Mesendoderm (in vitro differentiated cells): ENCODE results near the gene ANGEL2.

ENCODE experiments used
- DNase-seq: peaks from one replicate; pipeline ENCODE4 v3.0.0; 2013
- H2AK5ac ChIP-seq: 2 replicates; pipeline ENCODE4 v1.6.1; 2013; ENCODE audit warnings: low read length, inconsistent platforms
- H2BK120ac ChIP-seq: 2 replicates; pipeline ENCODE4 v1.6.1; 2013; ENCODE audit warnings: low read depth, mild to moderate bottlenecking, low read length, moderate library complexity, mixed read lengths
- H2BK15ac ChIP-seq: replicated peaks from 2 replicates; pipeline ENCODE4 v1.6.1; 2013; ENCODE audit warnings: low read depth, mild to moderate bottlenecking, moderate library complexity
- H2BK5ac ChIP-seq: 2 replicates; pipeline ENCODE4 v1.6.1; 2013; ENCODE audit warnings: low read length, inconsistent platforms
- H3K18ac ChIP-seq: 2 replicates; pipeline ENCODE4 v1.6.1; 2013; ENCODE audit warnings: mild to moderate bottlenecking, low read length, mixed read lengths
- H3K23ac ChIP-seq: one replicate; pipeline ENCODE4 v1.6.1; 2013; ENCODE audit warnings: low read length
- H3K27ac ChIP-seq: 2 replicates; pipeline ENCODE4 v1.5.1; 2013; ENCODE audit warnings: low read depth, mild to moderate bottlenecking, inconsistent platforms, low read length, moderate library complexity
- H3K27me3 ChIP-seq: 2 replicates; pipeline ENCODE4 v1.6.1; 2013; ENCODE audit warnings: low read length, control low read depth, mild to moderate bottlenecking, inconsistent platforms; ENCODE audit not compliant: insufficient read depth, poor library complexity
- H3K36me3 ChIP-seq: 2 replicates; pipeline ENCODE4 v1.6.1; 2013; ENCODE audit warnings: low read length, inconsistent platforms; ENCODE audit not compliant: control insufficient read depth, insufficient read depth
- H3K4ac ChIP-seq: one replicate; pipeline ENCODE4 v1.6.1; 2013; ENCODE audit warnings: low read depth, mild to moderate bottlenecking, low read length, moderate library complexity
- H3K4me1 ChIP-seq: 2 replicates; pipeline ENCODE4 v1.6.1; 2013; ENCODE audit warnings: low read depth, low read length, inconsistent platforms; ENCODE audit not compliant: control insufficient read depth
- H3K4me2 ChIP-seq: 2 replicates; pipeline ENCODE4 v1.6.1; 2013; ENCODE audit warnings: low read length
- H3K4me3 ChIP-seq: 2 replicates; pipeline ENCODE4 v1.5.1; 2013; ENCODE audit warnings: mild to moderate bottlenecking, low read length
- H3K56ac ChIP-seq: one replicate; pipeline ENCODE4 v1.6.1; 2013; ENCODE audit warnings: low read length
- H3K79me1 ChIP-seq: 2 replicates; pipeline ENCODE4 v1.6.1; 2013; ENCODE audit warnings: low read length, inconsistent platforms
- H3K79me2 ChIP-seq: 2 replicates; pipeline ENCODE4 v1.6.1; 2013; ENCODE audit warnings: mild to moderate bottlenecking, low read length; ENCODE audit not compliant: control insufficient read depth, insufficient read depth
- H3K9ac ChIP-seq: 2 replicates; pipeline ENCODE4 v1.6.1; 2013; ENCODE audit warnings: low read length, inconsistent platforms
- H4K5ac ChIP-seq: one replicate; pipeline ENCODE4 v1.6.1; 2013; ENCODE audit warnings: low read length
- H4K8ac ChIP-seq: one replicate; pipeline ENCODE4 v1.6.1; 2013; ENCODE audit warnings: low read depth, mild to moderate bottlenecking, control low read depth, low read length, moderate library complexity
- WGBS: extraction: QIAGEN DNeasy Blood & Tissue Kit; methylation state at CpG from one replicate; pipeline ENCODE4 v1.1.7; 2013; ENCODE audit warnings: low lambda C conversion rate, missing lambda C conversion rate; ENCODE audit not compliant: insufficient coverage; ENCODE audit errors: extremely low coverage; 5-methylcytosine and 5-hydroxymethylcytosine counted together

Gene ANGEL2

DNA sequence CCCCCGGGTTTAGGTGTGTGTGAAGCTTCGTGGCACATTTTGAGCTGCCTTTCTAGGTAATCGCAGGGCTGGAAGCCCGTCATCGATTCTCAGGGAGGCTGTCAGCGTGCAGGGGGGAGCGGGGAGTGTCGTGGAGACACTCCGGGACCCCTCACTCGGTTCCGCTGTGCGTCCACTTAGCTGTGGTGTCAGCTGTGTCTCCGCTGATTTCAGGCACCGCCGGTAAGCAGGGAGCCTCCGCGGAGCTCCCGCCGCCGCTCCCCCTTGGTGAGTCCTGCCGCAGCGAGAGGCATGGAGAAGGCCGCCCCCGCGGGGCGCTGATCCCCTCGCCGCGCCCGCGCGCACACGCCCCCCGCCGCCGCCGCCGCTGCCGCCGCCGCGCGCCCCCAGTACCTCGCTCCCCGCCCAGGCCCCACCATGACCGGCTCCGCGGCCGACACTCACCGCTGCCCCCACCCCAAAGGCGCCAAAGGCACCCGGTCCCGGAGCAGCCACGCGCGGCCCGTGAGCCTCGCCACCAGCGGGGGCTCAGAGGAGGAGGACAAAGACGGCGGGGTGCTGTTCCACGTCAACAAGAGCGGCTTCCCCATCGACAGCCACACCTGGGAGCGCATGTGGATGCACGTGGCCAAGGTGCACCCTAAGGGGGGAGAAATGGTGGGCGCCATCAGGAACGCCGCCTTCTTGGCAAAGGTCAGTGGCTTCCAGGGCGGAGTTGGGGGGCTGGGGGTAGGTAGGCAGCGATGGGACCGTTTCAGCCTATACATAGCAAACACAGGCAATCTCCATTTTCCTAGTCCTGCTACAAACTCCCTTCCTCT, 64.3 kb downstream of the ANGEL2 start:
- peaks cover 8% of the 10 kb centered on the region for H3K79me1 ChIP-seq
- H4K5ac ChIP-seq: no peak overlapping the region
- peak overlapping the region; percentile 88 for H3K4me2 ChIP-seq
- H3K4me1 ChIP-seq: peaks cover 8% of the 10 kb centered on the region
- H2BK15ac ChIP-seq: no peak overlapping the region
- WGBS: no CpG with 5 or more reads among the region's 72 CpGs
- peak overlapping the region; percentile 92 for H3K56ac ChIP-seq
- H3K18ac ChIP-seq: peak overlapping the region; percentile 3
- H3K4ac ChIP-seq: no peak overlapping the region
- no peak overlapping the region for H3K27ac ChIP-seq
- H2BK5ac ChIP-seq: no peak overlapping the region
- peaks cover 41% of the 10 kb centered on the region for H3K79me2 ChIP-seq
- peaks cover 4% of the 10 kb centered on the region for H3K36me3 ChIP-seq
- no peak overlapping the region for H2BK120ac ChIP-seq
- no peak overlapping the region for H2AK5ac ChIP-seq
- DNase-seq: no peak
- H3K27me3 ChIP-seq: no peaks in the 10 kb centered on the region
- peak overlapping the region; percentile 79 for H3K9ac ChIP-seq
- H3K4me3 ChIP-seq: peak overlapping the region; percentile 87
- H4K8ac ChIP-seq: no peak overlapping the region
- peak overlapping the region; percentile 15 for H3K23ac ChIP-seq

DNA sequence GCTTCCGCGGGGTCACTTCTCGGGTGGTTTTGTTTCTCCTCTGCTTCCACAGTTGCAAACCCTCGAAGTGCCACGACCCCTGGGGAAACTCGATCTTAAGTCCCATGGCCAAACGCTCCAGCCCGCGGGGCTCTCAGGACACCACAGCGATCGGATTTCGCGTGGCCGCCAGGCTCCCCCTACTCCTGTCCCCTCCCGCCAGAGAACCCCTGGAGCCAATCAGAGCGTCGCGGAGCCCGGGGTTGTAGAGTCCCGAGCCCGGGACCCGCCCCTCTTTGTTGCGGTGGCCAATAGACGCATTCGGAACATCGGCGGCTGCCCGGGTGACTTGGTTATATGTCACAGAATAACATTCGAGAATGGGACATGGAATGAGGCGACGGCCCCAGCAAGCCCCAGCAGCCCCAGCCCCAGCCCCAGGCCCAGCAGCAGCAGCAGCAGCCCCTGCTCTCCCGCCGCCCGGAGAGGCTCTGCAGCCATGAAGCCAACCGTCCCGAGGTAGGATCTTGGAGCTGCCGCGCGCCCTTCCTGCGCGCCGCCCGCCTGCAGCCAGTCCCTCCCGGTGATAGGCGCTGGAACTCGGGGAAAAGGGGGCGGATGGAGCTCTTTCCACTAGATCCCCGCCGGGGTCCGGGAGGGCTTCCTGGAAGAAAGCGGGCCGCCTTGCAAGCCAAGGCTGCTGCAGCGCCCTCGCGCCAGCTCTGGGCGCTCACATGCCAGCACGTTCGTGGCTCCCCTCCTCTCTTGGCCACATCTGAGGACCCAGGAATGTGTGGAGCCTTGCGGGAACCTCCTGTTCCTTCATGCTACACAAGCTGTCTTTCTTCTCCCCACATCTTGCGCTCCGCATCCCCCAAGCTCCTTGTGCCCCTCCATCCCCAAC, 65.2 kb downstream of the ANGEL2 start, which contains the start of gene VASH2:
VASH2 (plus strand) TSS at position 299 of the 883 bp plus-strand sequence. CDS start 1,002 bp downstream, outside the sequence.
- WGBS: no CpG with 5 or more reads among the region's 61 CpGs

GRCh38 chr1:212949771-212950170, 65.9 kb downstream of the ANGEL2 start:
- Histone ChIP-seq H3K9ac (peak overlapping the region; percentile 78), H3K4me1 (peaks cover 8% of the 10 kb centered on the region), H3K18ac (peak overlapping the region; percentile 22), H3K36me3 (peaks cover 2% of the 10 kb centered on the region), H2BK15ac (no peak overlapping the region), H3K56ac (peak overlapping the region; percentile 89), H3K79me1 (peaks cover 3% of the 10 kb centered on the region), H3K23ac (no peak overlapping the region), H4K8ac (no peak overlapping the region), H2BK120ac (no peak overlapping the region), H4K5ac (no peak overlapping the region), H3K27ac (no peak overlapping the region), H3K4ac (no peak overlapping the region), H2BK5ac (peak overlapping the region; percentile 38), H3K4me2 (peak overlapping the region; percentile 89), H3K79me2 (peaks cover 32% of the 10 kb centered on the region), H3K27me3 (no peaks in the 10 kb centered on the region), H2AK5ac (no peak overlapping the region), H3K4me3 (peak overlapping the region; percentile 49)
- DNase-seq: no peak
- no CpG with 5 or more reads among the region's 2 CpGs for WGBS

More for the DNA sequence above, 65.2 kb downstream of the ANGEL2 start, which contains the start of gene VASH2:
- no peak within 1 kb of the TSS for H3K23ac ChIP-seq
- no peak within 1 kb of the TSS for H2BK120ac ChIP-seq
- peaks cover 3% of the 10 kb centered on the region for H3K79me1 ChIP-seq
- H2BK15ac ChIP-seq: no peak within 1 kb of the TSS
- no peaks in the 10 kb centered on the region for H3K27me3 ChIP-seq
- H3K4me1 ChIP-seq: peaks cover 8% of the 10 kb centered on the region
- peak within 1 kb of the TSS; percentile 27 for H3K27ac ChIP-seq
- peak within 1 kb of the TSS; percentile 62 for H3K18ac ChIP-seq
- no peak within 1 kb of the TSS for H4K5ac ChIP-seq
- peak; percentile 95 for DNase-seq
- peak within 1 kb of the TSS; percentile 92 for H3K56ac ChIP-seq
- H3K9ac ChIP-seq: peak within 1 kb of the TSS; percentile 79
- peak within 1 kb of the TSS; percentile 38 for H2BK5ac ChIP-seq
- no peak within 1 kb of the TSS for H2AK5ac ChIP-seq
- H3K36me3 ChIP-seq: peaks cover 2% of the 10 kb centered on the region
- peak within 1 kb of the TSS; percentile 87 for H3K4me3 ChIP-seq
- H3K4ac ChIP-seq: no peak within 1 kb of the TSS
- no peak within 1 kb of the TSS for H4K8ac ChIP-seq
- peaks cover 34% of the 10 kb centered on the region for H3K79me2 ChIP-seq
- H3K4me2 ChIP-seq: peak within 1 kb of the TSS; percentile 89

- H3K9ac ChIP-seq: no peak overlapping the region
- H3K18ac ChIP-seq: no peak overlapping the region
- H3K56ac ChIP-seq: no peak overlapping the region
- H2AK5ac ChIP-seq: no peak overlapping the region
- no peak overlapping the region for H4K8ac ChIP-seq
- no peak for DNase-seq
- no peak overlapping the region for H3K4me2 ChIP-seq
- no peak overlapping the region for H3K23ac ChIP-seq
- H3K4ac ChIP-seq: no peak overlapping the region
- H3K79me1 ChIP-seq: peaks cover 2% of the 10 kb centered on the region
- H3K79me2 ChIP-seq: peaks cover 13% of the 10 kb centered on the region
- H2BK120ac ChIP-seq: no peak overlapping the region
- no peak overlapping the region for H2BK15ac ChIP-seq
- no peaks in the 10 kb centered on the region for H3K36me3 ChIP-seq
- no peak overlapping the region for H3K4me3 ChIP-seq
- H3K27me3 ChIP-seq: no peaks in the 10 kb centered on the region
- H3K27ac ChIP-seq: no peak overlapping the region
- H3K4me1 ChIP-seq: peaks cover 3% of the 10 kb centered on the region
- H4K5ac ChIP-seq: no peak overlapping the region
- H2BK5ac ChIP-seq: no peak overlapping the region
Measured at GRCh38 chr1:212946872-212947271, 68.8 kb downstream of the ANGEL2 start.

DNA sequence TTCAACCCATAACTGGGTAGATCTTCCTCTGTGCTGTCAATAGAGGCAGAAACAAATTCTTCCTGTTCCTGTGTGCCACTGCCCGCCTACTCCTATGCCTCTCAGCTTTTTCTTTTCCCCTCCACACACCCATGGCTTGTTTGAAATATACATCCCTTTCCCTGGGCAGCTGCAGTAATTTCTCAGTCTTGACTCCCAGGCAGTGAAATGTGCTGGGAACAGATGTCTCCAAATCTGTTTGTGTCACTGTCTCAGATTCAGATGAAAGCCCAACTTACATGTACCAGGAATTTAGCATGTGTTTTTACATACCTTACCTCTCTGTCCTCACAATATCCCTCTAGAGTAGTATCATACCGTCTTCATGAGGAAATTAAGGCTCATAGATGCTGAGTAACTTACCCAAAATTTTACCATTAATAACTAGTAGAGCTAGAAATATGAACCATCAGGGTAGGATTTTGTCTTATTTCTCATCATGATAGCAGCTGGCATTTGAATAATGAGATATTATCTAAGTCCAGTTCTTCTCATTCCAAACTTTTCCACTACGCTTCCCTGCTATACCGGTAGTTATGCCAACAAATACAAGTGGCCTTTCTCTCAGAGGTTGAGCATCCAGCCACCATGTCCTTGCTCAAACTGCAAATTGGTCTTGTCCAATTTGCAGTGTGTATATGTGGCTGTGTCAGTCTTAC, 70.1 kb downstream of the ANGEL2 start:
- Histone ChIP-seq H3K56ac (no peak overlapping the region), H3K4ac (no peak overlapping the region), H3K36me3 (no peaks in the 10 kb centered on the region), H3K79me1 (no peaks in the 10 kb centered on the region), H2BK5ac (no peak overlapping the region), H2BK120ac (no peak overlapping the region), H3K4me3 (no peak overlapping the region), H3K9ac (no peak overlapping the region), H3K18ac (no peak overlapping the region), H3K27ac (no peak overlapping the region), H2BK15ac (no peak overlapping the region), H4K8ac (no peak overlapping the region), H3K4me2 (no peak overlapping the region), H2AK5ac (no peak overlapping the region), H3K27me3 (no peaks in the 10 kb centered on the region), H3K23ac (no peak overlapping the region), H4K5ac (no peak overlapping the region), H3K79me2 (peaks cover 1% of the 10 kb centered on the region), H3K4me1 (peaks cover 3% of the 10 kb centered on the region)
- no CpG with 5 or more reads among the region's 4 CpGs for WGBS
- DNase-seq: no peak
